Myocyte (in vitro differentiated cells): ENCODE results near the gene PTPRA. TPM values are rescaled to one million over a fixed set of nuclear protein-coding genes. Genes with fewer than 3 reads are reported as not detected.
"Not testable (repeated sequence)": the region's sequence is repeated elsewhere in the genome, so short reads cannot be mapped to it uniquely, and the experiment has no call there.

ENCODE experiments used
- DNase-seq: peaks from one replicate; pipeline ENCODE4 v3.0.0-alpha.2; 2012; ENCODE audit warnings: low read depth
- total RNA-seq: library from RNA; depleted of rRNA; stranded (reverse); fragments of >200 nt; gene quantifications from 2 replicates; pipeline ENCODE4 v1.2.3, GENCODE V29; 2014

The PTPRA gene
- total RNA-seq, 1 donor from 2014 or later: 22.0 TPM

- no peak for DNase-seq
Observed at GRCh38 chr20:3071610-3072529, 198.6 kb downstream of the PTPRA start, which contains the start of gene OXT. Gene OXT, plus strand, starts transcription at chr20:3071620. Its CDS starts 36 bp downstream, at chr20:3071656.

GRCh38 chr20:3072530-3073250 lies 199.4 kb downstream of the PTPRA start:
- no peak for DNase-seq

GRCh38 chr20:3073251-3073643 lies 200.0 kb downstream of the PTPRA start:
- DNase-seq: not testable (repeated sequence)

GRCh38 chr20:3074812-3075211 lies 201.5 kb downstream of the PTPRA start:
- no peak for DNase-seq

GRCh38 chr20:3075315-3075714 lies 202.0 kb downstream of the PTPRA start:
- DNase-seq: not testable (repeated sequence)

GRCh38 chr20:3077618-3078134 lies 204.4 kb downstream of the PTPRA start:
- no peak for DNase-seq

GRCh38 chr20:3080939-3081388 lies 207.7 kb downstream of the PTPRA start:
- peak; percentile 89 for DNase-seq

GRCh38 chr20:3081641-3082040 lies 208.4 kb downstream of the PTPRA start:
- DNase-seq: no peak

- DNase-seq: no peak
Observed at GRCh38 chr20:3082306-3082951, 209.1 kb downstream of the PTPRA start.

- no peak for DNase-seq
Observed at GRCh38 chr20:3082955-3083952, 210.0 kb downstream of the PTPRA start.

GRCh38 chr20:3084283-3084985 lies 211.2 kb downstream of the PTPRA start, which contains the start of gene AVP:
Gene AVP, minus strand, starts transcription at chr20:3084724. Its CDS starts 50 bp downstream, at chr20:3084674.
- no peak for DNase-seq

GRCh38 chr20:3084986-3085360 lies 211.7 kb downstream of the PTPRA start:
- no peak for DNase-seq

- no peak for DNase-seq
Observed at GRCh38 chr20:3085571-3086072, 212.3 kb downstream of the PTPRA start.

GRCh38 chr20:3088031-3088430 lies 214.8 kb downstream of the PTPRA start:
- no peak for DNase-seq

Other genes with a start within 250 kb of the PTPRA start
- gene NOP56, start 220.8 kb upstream of the PTPRA start, total RNA-seq: 92.1 and 94.2 TPM in 2 replicates
- gene IDH3B, start 209.3 kb upstream of the PTPRA start, total RNA-seq: 128 and 138 TPM in 2 replicates
- gene EBF4, start 180.7 kb upstream of the PTPRA start, total RNA-seq: 0.31 and 0.94 TPM in 2 replicates
- gene CPXM1, start 72.9 kb upstream of the PTPRA start, total RNA-seq: not detected in 2 replicates
- not detected in 2 replicates for gene C20orf141, start 58.5 kb upstream of the PTPRA start, total RNA-seq
- gene TMEM239, start 57.1 kb upstream of the PTPRA start, total RNA-seq: not detected in 2 replicates
- gene PCED1A, start 32.8 kb upstream of the PTPRA start, total RNA-seq: 16.3 and 31.4 TPM in 2 replicates
- 30.1 and 31.3 TPM in 2 replicates for gene VPS16, start 32.7 kb upstream of the PTPRA start, total RNA-seq
- not detected in 2 replicates for gene GNRH2, start 170.1 kb downstream of the PTPRA start, total RNA-seq
- gene MRPS26, start 172.6 kb downstream of the PTPRA start, total RNA-seq: 51.2 and 56.8 TPM in 2 replicates
- not detected in 2 replicates for gene OXT, start 198.1 kb downstream of the PTPRA start, total RNA-seq
- gene AVP, start 211.2 kb downstream of the PTPRA start, total RNA-seq: not detected in 2 replicates